Keratinocyte (primary cell): ENCODE data around the gene SCUBE2. TPM values are rescaled to one million over a fixed set of nuclear protein-coding genes. Genes with fewer than 3 reads are reported as not detected.

Source experiments
- DNase-seq: peaks from one replicate; pipeline ENCODE4 v3.0.0-alpha.2; 2011; ENCODE audit warnings: low read depth, missing footprints, low spot score
- FAIRE-seq: peaks from 2 replicates; lab custom pipeline; 2011; peaks lifted over from hg19 to GRCh38; lab: Jason Lieb, UNC
- H2AFZ ChIP-seq: 2 replicates; pipeline ENCODE4 v1.6.0; 2012; ENCODE audit warnings: low read length, control low read depth, inconsistent platforms; ENCODE audit not compliant: control insufficient read depth
- H3K27ac ChIP-seq: 2 replicates; pipeline ENCODE4 v1.5.1; 2011; ENCODE audit warnings: low read length; ENCODE audit not compliant: control insufficient read depth, insufficient read depth
- H3K27me3 ChIP-seq: 3 replicates; pipeline ENCODE4 v1.6.0; 2011; ENCODE audit warnings: low read length; ENCODE audit not compliant: control insufficient read depth, insufficient read depth; ENCODE audit errors: extremely low read depth
- H3K36me3 ChIP-seq, 2 experiments: 2 replicates in 1 of 2; 3 replicates in 1 of 2; pipeline ENCODE4 v1.5.1; 2011; ENCODE audit warnings: low read length in 2 of 2, mild to moderate bottlenecking in 1 of 2; ENCODE audit not compliant: control insufficient read depth in 2 of 2, insufficient read depth in 2 of 2; ENCODE audit errors: extremely low read depth in 1 of 2
- H3K4me1 ChIP-seq: 3 replicates; pipeline ENCODE4 v1.5.1; 2011; ENCODE audit warnings: low read length; ENCODE audit not compliant: control insufficient read depth, insufficient read depth; ENCODE audit errors: extremely low read depth
- H3K4me2 ChIP-seq: 3 replicates; pipeline ENCODE4 v1.6.0; 2011; ENCODE audit warnings: low read depth, low read length; ENCODE audit not compliant: control insufficient read depth, insufficient read depth; ENCODE audit errors: extremely low read depth
- H3K4me3 ChIP-seq, 3 experiments: fragments of 200-600 bp in 1 of 3; sonication (generic) in 1 of 3; 2 replicates in 2 of 3; 3 replicates in 1 of 3; pipeline ENCODE4 v1.5.1; 2011 to 2016; ENCODE audit warnings: low read length in 3 of 3, mild to moderate bottlenecking in 3 of 3, control low read depth in 2 of 3, inconsistent platforms in 1 of 3, low read depth in 1 of 3, mixed read lengths in 1 of 3, mixed run types in 1 of 3, moderate library complexity in 1 of 3; ENCODE audit not compliant: control insufficient read depth in 2 of 3, insufficient read depth in 2 of 3; ENCODE audit errors: extremely low read depth in 1 of 3
- H3K79me2 ChIP-seq: 2 replicates; pipeline ENCODE4 v1.6.0; 2012; ENCODE audit warnings: low read length; ENCODE audit not compliant: control insufficient read depth, insufficient read depth
- H3K9ac ChIP-seq: 3 replicates; pipeline ENCODE4 v1.6.0; 2011; ENCODE audit warnings: low read length; ENCODE audit not compliant: control insufficient read depth, insufficient read depth; ENCODE audit errors: extremely low read depth
- H3K9me1 ChIP-seq: 3 replicates; pipeline ENCODE4 v1.6.0; 2011; ENCODE audit warnings: low read length; ENCODE audit not compliant: control insufficient read depth, insufficient read depth; ENCODE audit errors: extremely low read depth
- H3K9me3 ChIP-seq: 2 replicates; pipeline ENCODE4 v1.5.1; 2012; ENCODE audit warnings: low read depth, low read length; ENCODE audit not compliant: control insufficient read depth
- H4K20me1 ChIP-seq: 3 replicates; pipeline ENCODE4 v1.6.0; 2011; ENCODE audit warnings: low read length; ENCODE audit not compliant: control insufficient read depth, insufficient read depth; ENCODE audit errors: extremely low read depth
- CTCF ChIP-seq, 3 experiments: IDR thresholded peaks in 1 of 3; conservative IDR thresholded peaks in 1 of 3; optimal IDR thresholded peaks in 1 of 3; 2 replicates in 2 of 3; 3 replicates in 1 of 3; pipeline versions ENCODE3 to v1.5.1; 2011; ENCODE audit warnings: low read length in 3 of 3, mild to moderate bottlenecking in 3 of 3, moderate library complexity in 2 of 3, control low read depth in 1 of 3, inconsistent platforms in 1 of 3; ENCODE audit not compliant: insufficient read depth in 2 of 3; ENCODE audit errors: extremely low read depth in 1 of 3
- EZH2 ChIP-seq: IDR thresholded peaks from one replicate; pipeline ENCODE4 v1.6.1; 2012; ENCODE audit warnings: inconsistent platforms, mild to moderate bottlenecking, low read length, moderate library complexity
- dilution Hi-C: fragments of 300-500 bp; cut with MboI; formaldehyde crosslinking; loops from one replicate; pipeline ENCODE4 v1.7.0; 2020; ENCODE audit warnings: low sequenced_read_pairs; ENCODE audit not compliant: extremely low pct_ligation_motif_present
- polyA plus RNA-seq, 5 experiments: library from polyadenylated mRNA; depleted of rRNA in 3 of 5; stranded (reverse) in 3 of 5; stranded (forward) in 1 of 5; unstranded in 1 of 5; fragments of >200 nt; gene quantifications; 1 replicate in 1 of 5; 2 replicates in 3 of 5; 3 replicates in 1 of 5; pipeline versions ENCODE4 v1.2.1 to v1.2.3, GENCODE V29; 2011 to 2012; ENCODE audit warnings: missing spikeins in 2 of 5, low read depth in 1 of 5, low replicate concordance in 1 of 5

The SCUBE2 gene
- polyA plus RNA-seq, 1 donor (not counting 4 experiments of a cell fraction or from before 2014, with no cell fraction given), result 1.5 TPM

- Histone ChIP-seq H3K36me3 (no peaks in the 10 kb centered on the region), H3K9me1 (no peaks in the 10 kb centered on the region), H2AFZ (no peak overlapping the region), H3K27me3 (no peaks in the 10 kb centered on the region), H3K4me2 (no peak overlapping the region), H3K4me1 (peaks cover 39% of the 10 kb centered on the region), H4K20me1 (no peaks in the 10 kb centered on the region), H3K79me2 (no peaks in the 10 kb centered on the region), H3K27ac (no peak overlapping the region), H3K4me3 (no peak overlapping the region), H3K9me3 (no peaks in the 10 kb centered on the region), H3K9ac (no peak overlapping the region)
- dilution Hi-C loops, result no loop called here
- no peak for TF ChIP-seq EZH2
- TF ChIP-seq CTCF (optimal IDR thresholded peaks at IDR 0.05 in 1 of 3, IDR thresholded peaks at IDR 0.05 in 1 of 3, conservative IDR thresholded peaks at IDR 0.05 in 1 of 3; ENCODE audit: extremely low read depth in 1 of 3, insufficient read depth in 2 of 3, low read length in 3 of 3), result no peak
- FAIRE-seq, result peak; percentile 70
- DNase-seq, result no peak
Observed at GRCh38 chr11:9078113-9079086, 13.0 kb downstream of the SCUBE2 start.

DNA sequence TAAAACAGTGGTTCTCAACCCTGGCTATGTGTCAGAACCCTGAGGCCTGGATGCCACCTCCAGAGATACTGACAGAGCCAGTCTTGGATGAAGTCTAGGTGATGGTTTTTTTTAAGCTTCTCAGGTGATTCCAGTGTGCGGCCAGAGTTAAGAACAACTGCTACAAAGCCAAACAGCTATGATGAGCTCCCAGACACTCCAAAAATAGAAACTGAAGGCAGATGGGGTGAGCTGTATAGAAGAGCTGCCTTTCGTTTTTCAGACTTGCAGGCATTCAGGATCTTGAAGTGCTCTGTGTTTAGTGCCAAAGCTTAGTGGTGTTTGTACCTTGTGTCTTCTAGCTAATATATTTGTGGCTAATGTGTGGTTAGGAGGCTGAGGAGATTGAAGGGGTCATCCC is 14.2 kb downstream of the SCUBE2 start:
- H2AFZ ChIP-seq, result peak overlapping the region; percentile 50
- H3K4me2 ChIP-seq, result peak overlapping the region; percentile 64

More for the DNA sequence above, 14.2 kb downstream of the SCUBE2 start:
- dilution Hi-C loops, result no loop called here
- Histone ChIP-seq H3K9ac (no peak overlapping the region), H3K79me2 (no peaks in the 10 kb centered on the region), H3K9me1 (no peaks in the 10 kb centered on the region), H3K36me3 (no peaks in the 10 kb centered on the region), H3K4me1 (peaks cover 39% of the 10 kb centered on the region), H4K20me1 (no peaks in the 10 kb centered on the region), H3K27me3 (no peaks in the 10 kb centered on the region), H3K27ac (peak overlapping the region; percentile 32), H3K4me3 (no peak overlapping the region), H3K9me3 (no peaks in the 10 kb centered on the region)
- FAIRE-seq, result no peak
- DNase-seq, result no peak
- TF ChIP-seq EZH2, result no peak
- no peak for TF ChIP-seq CTCF (optimal IDR thresholded peaks at IDR 0.05 in 1 of 3, IDR thresholded peaks at IDR 0.05 in 1 of 3, conservative IDR thresholded peaks at IDR 0.05 in 1 of 3; ENCODE audit: extremely low read depth in 1 of 3, insufficient read depth in 2 of 3, low read length in 3 of 3)
